GM18511 (cell line): ENCODE measurements around the gene CYSLTR1.
"Not testable (repeated sequence)": the region's sequence is repeated elsewhere in the genome, so short reads cannot be mapped to it uniquely, and the experiment has no call there.

Experiments
- ATAC-seq: cut with Tn5 transposase; IDR thresholded peaks from one replicate; pipeline ENCODE4 v1.9.1; 2021; ENCODE audit warnings: mild to moderate bottlenecking, moderate library complexity; ENCODE audit not compliant: unreplicated experiment

The CYSLTR1 gene

DNA sequence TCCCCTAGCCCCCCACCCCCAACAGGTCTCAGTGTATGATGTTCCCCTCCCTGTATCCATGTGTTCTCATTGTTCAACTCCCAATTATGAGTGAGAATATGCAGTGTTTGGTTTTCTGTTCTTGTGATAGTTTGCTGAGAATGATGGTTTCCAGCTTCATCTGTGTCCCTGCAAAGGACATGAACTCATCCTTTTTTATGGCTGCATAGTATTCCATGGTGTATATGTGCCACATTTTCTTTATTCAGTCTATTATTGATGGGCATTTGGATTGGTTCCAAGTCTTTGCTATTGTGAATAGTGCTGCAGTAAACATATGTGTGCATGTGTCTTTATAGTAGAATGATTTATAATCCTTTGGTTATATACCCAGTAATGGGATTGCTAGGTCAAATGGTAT, 101.4 kb downstream of the CYSLTR1 start:
- not testable (repeated sequence) for ATAC-seq
